HL-60 (cell line): ENCODE data around the gene MIPOL1.

Experiments
- DNase-seq, 2 experiments: peaks; one replicate each; pipeline ENCODE4 v3.0.0-alpha.2; 2010 to 2020; ENCODE audit warnings: low read depth in 1 of 2, low spot score in 1 of 2
- H3K27ac ChIP-seq: fragments of 250-450 bp; sonication (Bioruptor Pico); replicated peaks from 2 replicates; pipeline ENCODE4 v1.5.1; 2020; ENCODE audit warnings: mild to moderate bottlenecking, moderate library complexity
- H3K27me3 ChIP-seq: fragments of 250-450 bp; sonication (Bioruptor Pico); 2 replicates; pipeline ENCODE4 v1.5.1; 2021; ENCODE audit warnings: mild to moderate bottlenecking, moderate library complexity; ENCODE audit not compliant: insufficient read depth, poor library complexity, severe bottlenecking
- H3K4me3 ChIP-seq: replicated peaks from 2 replicates; pipeline ENCODE4 v1.5.1; 2011; ENCODE audit warnings: mild to moderate bottlenecking, control low read depth, low read length; ENCODE audit not compliant: insufficient read depth
- CTCF ChIP-seq: IDR thresholded peaks from one replicate; pipeline ENCODE4 v1.5.1; 2011; ENCODE audit warnings: low read length, control low read depth, inconsistent platforms; ENCODE audit not compliant: insufficient read depth
- GABPA ChIP-seq: IDR thresholded peaks from 2 replicates; pipeline ENCODE4 v1.6.1; 2012; ENCODE audit warnings: low read depth
- POLR2AphosphoS5 ChIP-seq: IDR thresholded peaks from 2 replicates; pipeline ENCODE4 v1.6.1; 2012; ENCODE audit warnings: low read depth
- REST ChIP-seq: IDR thresholded peaks from 2 replicates; pipeline ENCODE4 v1.6.1; 2012; ENCODE audit warnings: low read depth; ENCODE audit not compliant: insufficient replicate concordance
- SPI1 ChIP-seq: IDR thresholded peaks from 2 replicates; pipeline ENCODE4 v1.6.1; 2012; ENCODE audit warnings: low read depth, mild to moderate bottlenecking, borderline replicate concordance

Gene MIPOL1

GRCh38 chr14:37546621-37547447 lies 349.1 kb downstream of the MIPOL1 start:
- Histone ChIP-seq H3K4me3 (no peak overlapping the region), H3K27me3 (no peaks in the 10 kb centered on the region), H3K27ac (no peak overlapping the region)
- no peak for DNase-seq
- TF ChIP-seq CTCF (no peak), REST (no peak), SPI1 (no peak), POLR2AphosphoS5 (no peak), GABPA (no peak)

- Histone ChIP-seq H3K4me3 (no peak overlapping the region), H3K27ac (no peak overlapping the region), H3K27me3 (no peaks in the 10 kb centered on the region)
- no peak for TF ChIP-seq SPI1
- TF ChIP-seq POLR2AphosphoS5, result no peak
- TF ChIP-seq GABPA, result no peak
- no peak for TF ChIP-seq REST
- TF ChIP-seq CTCF, result no peak
- no peak for DNase-seq
These were observed 352.8 kb downstream of the MIPOL1 start for GRCh38 chr14:37550511-37550910.

- H3K27ac ChIP-seq, result no peak overlapping the region
- no peak overlapping the region for H3K4me3 ChIP-seq
- no peak for DNase-seq
- no peaks in the 10 kb centered on the region for H3K27me3 ChIP-seq
- TF ChIP-seq POLR2AphosphoS5, result no peak
- TF ChIP-seq REST, result no peak
- no peak for TF ChIP-seq SPI1
- no peak for TF ChIP-seq CTCF
These were observed 353.4 kb downstream of the MIPOL1 start for GRCh38 chr14:37551119-37551518.
